MM.1S (cell line): ENCODE data around the gene CR1.

Source experiments
- EZH2 ChIP-seq: fragments of 300-600 bp; sonication (generic); optimal IDR thresholded peaks from 2 replicates; pipeline ENCODE3; 2017; ENCODE audit warnings: low read depth, mild to moderate bottlenecking, antibody characterized with exemption, low read length, mixed read lengths
- EZH2phosphoT487 ChIP-seq: fragments of 300-600 bp; sonication (generic); IDR thresholded peaks from 2 replicates; pipeline ENCODE4 v1.6.1; 2018; ENCODE audit warnings: antibody characterized with exemption, low read length
- TF ChIP-seq, protein P1 (sequence below): fragments of 300-600 bp; sonication (generic); IDR thresholded peaks from 2 replicates; pipeline ENCODE4 v1.5.1; 2016; ENCODE audit warnings: antibody characterized with exemption, low read length, mixed read lengths

DNA sequence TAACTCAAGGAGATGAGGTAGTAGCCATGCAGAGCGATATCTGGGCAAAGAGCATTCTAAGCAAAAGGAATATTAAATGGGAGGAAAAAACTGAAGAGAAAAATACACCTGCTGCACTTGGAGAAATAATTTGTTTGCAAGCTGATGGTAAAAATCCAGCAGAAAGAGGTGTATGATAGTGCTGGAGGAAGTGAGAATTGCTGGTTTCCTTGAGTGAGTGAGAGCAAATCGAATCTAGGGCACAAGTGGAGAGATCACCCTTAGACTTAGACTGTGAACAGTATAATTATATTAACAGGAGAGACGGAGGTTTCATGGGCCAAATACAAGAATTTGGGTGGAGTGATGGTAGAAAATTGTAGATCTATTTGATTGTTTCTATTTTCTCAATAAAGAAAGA is 2.7 kb upstream of the CR1 start:
- TF ChIP-seq, protein P1, sequence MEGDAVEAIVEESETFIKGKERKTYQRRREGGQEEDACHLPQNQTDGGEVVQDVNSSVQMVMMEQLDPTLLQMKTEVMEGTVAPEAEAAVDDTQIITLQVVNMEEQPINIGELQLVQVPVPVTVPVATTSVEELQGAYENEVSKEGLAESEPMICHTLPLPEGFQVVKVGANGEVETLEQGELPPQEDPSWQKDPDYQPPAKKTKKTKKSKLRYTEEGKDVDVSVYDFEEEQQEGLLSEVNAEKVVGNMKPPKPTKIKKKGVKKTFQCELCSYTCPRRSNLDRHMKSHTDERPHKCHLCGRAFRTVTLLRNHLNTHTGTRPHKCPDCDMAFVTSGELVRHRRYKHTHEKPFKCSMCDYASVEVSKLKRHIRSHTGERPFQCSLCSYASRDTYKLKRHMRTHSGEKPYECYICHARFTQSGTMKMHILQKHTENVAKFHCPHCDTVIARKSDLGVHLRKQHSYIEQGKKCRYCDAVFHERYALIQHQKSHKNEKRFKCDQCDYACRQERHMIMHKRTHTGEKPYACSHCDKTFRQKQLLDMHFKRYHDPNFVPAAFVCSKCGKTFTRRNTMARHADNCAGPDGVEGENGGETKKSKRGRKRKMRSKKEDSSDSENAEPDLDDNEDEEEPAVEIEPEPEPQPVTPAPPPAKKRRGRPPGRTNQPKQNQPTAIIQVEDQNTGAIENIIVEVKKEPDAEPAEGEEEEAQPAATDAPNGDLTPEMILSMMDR: no peak
- no peak for TF ChIP-seq EZH2phosphoT487
- no peak for TF ChIP-seq EZH2
